Renal cortex interstitium (tissue), 11 donors: ENCODE measurements around the gene LRP3. TPM values are rescaled to one million over a fixed set of nuclear protein-coding genes. Genes with fewer than 3 reads are reported as not detected.
"Not testable (repeated sequence)": the region's sequence is repeated elsewhere in the genome, so short reads cannot be mapped to it uniquely, and the experiment has no call there.

Experiments
- DNase-seq, 11 donors: peaks; one replicate each; pipeline ENCODE4 v3.0.0-alpha.2; 2013; ENCODE audit warnings: low read depth in 9 of 11, low spot score in 4 of 11; ENCODE audit errors: extremely low read depth in 1 of 11
- polyA plus RNA-seq, 3 donors: library from polyadenylated mRNA; unstranded; fragments of 120-200 nt; gene quantifications; one replicate each; pipeline ENCODE4 v1.2.1, GENCODE V29; 2013; ENCODE audit not compliant: insufficient read length in 3 of 3

Gene LRP3
- polyA plus RNA-seq, 3 donors: 18.4 to 30.7 (median 26.4) TPM

GRCh38 chr19:33207903-33208302, 13.8 kb downstream of the LRP3 start:
- DNase-seq: no peak

- no peak for DNase-seq
Observed at GRCh38 chr19:33208371-33208895, 14.3 kb downstream of the LRP3 start.

GRCh38 chr19:33208904-33209849, 15.0 kb downstream of the LRP3 start:
- no peak for DNase-seq

GRCh38 chr19:33209850-33210230, 15.7 kb downstream of the LRP3 start:
- not testable (repeated sequence) for DNase-seq

- DNase-seq: no peak
Observed at GRCh38 chr19:33210266-33210940, 16.3 kb downstream of the LRP3 start.

- DNase-seq: no peak
Observed at GRCh38 chr19:33211794-33212435, 17.8 kb downstream of the LRP3 start.

GRCh38 chr19:33212436-33213172, 18.5 kb downstream of the LRP3 start:
- DNase-seq: no peak

GRCh38 chr19:33214596-33214995, 20.5 kb downstream of the LRP3 start:
- DNase-seq: no peak

GRCh38 chr19:33215438-33216197, 21.5 kb downstream of the LRP3 start:
- no peak for DNase-seq

GRCh38 chr19:33216198-33216830, 22.2 kb downstream of the LRP3 start:
- no peak for DNase-seq

- DNase-seq: no peak
Observed at GRCh38 chr19:33217881-33218280, 23.8 kb downstream of the LRP3 start.

- no peak for DNase-seq
Observed at GRCh38 chr19:33219261-33219815, 25.2 kb downstream of the LRP3 start.

GRCh38 chr19:33220115-33220514, 26.0 kb downstream of the LRP3 start:
- no peak for DNase-seq

GRCh38 chr19:33220735-33221134, 26.6 kb downstream of the LRP3 start:
- DNase-seq: no peak

- no peak for DNase-seq
Observed at GRCh38 chr19:33221638-33222037, 27.5 kb downstream of the LRP3 start.

- DNase-seq: not testable (repeated sequence)
Observed at GRCh38 chr19:33222255-33222654, 28.1 kb downstream of the LRP3 start.

GRCh38 chr19:33224694-33225457, 30.7 kb downstream of the LRP3 start:
- DNase-seq: no peak
